ENCODE measurements around the gene MSL3.

GRCh38 chrX:11784543-11784942 is 26.5 kb downstream of the MSL3 start:
- TF ChIP-seq CTCF (IDR thresholded peaks at IDR 0.05) (no peak), CDX4 (CRISPR knock-in tag; IDR thresholded peaks at IDR 0.05; ENCODE audit: borderline replicate concordance) (no peak)
